ENCODE data around the gene MPP3.
A peak's percentile ranks its signal among the peaks of the same experiment; 100 is the strongest.

Gene MPP3

DNA sequence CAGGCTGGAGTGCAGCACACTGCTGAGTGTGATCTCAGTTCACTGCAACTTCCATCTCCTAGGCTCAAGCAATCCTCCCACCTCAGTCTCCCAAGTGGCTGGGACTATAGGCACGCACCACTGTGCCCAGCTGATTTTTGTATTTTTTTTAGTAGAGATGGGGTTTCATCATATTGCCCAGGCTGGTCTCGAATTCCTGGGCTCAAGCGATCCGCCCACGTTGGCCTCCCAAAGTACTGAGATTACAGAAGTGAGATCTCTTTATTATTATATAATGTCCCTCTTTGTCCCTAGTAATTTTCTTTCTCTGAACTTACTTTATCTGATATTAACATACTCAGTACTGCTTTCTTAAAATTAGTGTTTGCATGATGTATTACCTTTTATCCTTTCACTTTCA lies 44.4 kb downstream of the MPP3 start:
- in situ Hi-C loops (cut with HindIII; ENCODE audit: low pct_ligation_motif_present, low pct_unique_long_range_greater_than_20kb, low sequenced_read_pairs), result no loop called here
- DNase-seq, result no peak

DNA sequence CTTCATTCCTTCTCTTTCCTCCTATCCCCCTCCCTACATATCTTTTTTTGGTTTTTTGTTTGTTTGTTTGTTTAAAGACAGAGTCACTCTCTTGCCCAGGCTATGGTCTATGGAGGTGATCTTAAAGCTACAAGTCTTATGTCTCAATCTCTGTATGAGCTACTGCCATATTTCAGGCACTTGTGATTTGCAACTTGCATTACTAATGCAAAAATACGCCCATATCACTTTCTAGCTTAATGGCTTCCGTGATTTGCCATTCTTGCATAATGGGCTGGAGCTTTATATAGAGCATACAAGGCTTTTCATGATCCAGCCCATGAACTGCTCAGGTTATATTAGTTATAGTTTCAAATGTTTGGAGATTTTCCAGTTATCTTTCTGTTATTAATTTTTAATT lies 45.2 kb downstream of the MPP3 start:
- in situ Hi-C loops (cut with HindIII; ENCODE audit: low pct_ligation_motif_present, low pct_unique_long_range_greater_than_20kb, low sequenced_read_pairs), result no loop called here
- DNase-seq, result no peak

DNA sequence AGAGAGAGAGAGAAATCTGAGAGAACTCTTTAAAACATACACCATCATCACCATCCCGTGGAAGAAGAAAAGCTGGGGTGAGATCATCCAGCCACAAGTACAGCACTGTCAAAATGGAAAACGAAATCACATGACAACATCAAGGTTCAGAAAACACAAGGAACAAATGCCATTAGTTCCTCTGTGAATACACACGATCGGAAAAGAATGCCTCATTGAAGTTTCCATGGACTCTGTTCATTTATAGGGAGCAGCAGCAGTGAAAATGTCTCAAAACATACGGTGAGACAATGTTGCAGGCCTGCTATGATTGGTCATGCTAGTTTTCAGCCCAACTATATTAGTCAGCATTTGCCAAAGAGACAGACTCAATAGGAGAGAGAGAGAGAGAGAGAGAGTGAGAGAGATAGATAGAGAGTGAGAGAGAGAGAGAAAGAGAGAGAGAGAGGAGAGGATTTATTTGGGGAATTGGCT lies 48.3 kb downstream of the MPP3 start:
- DNase-seq, result no peak
- in situ Hi-C loops (cut with HindIII; ENCODE audit: low pct_ligation_motif_present, low pct_unique_long_range_greater_than_20kb, low sequenced_read_pairs), result no loop called here

DNA sequence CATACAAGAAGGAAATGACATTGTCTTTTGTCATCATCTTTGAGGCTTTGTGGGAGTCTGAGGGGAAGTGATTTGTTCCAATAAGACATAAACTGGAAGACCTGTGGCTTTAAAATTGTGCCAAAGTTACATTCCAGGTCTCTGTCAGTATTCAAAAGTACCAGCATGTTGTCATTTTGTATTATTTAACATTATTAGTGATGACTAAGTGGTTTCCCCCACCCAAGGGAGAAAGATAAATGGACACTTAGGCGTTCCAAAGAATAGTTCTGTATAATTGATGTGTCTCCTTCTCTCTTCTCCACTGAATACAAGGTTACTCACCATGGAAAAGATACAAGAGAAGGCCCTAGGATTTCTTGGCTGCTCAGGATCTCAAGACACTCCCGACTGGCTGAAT lies 48.9 kb downstream of the MPP3 start:
- in situ Hi-C loops (cut with HindIII; ENCODE audit: low pct_ligation_motif_present, low pct_unique_long_range_greater_than_20kb, low sequenced_read_pairs), result no loop called here
- DNase-seq, result no peak

DNA sequence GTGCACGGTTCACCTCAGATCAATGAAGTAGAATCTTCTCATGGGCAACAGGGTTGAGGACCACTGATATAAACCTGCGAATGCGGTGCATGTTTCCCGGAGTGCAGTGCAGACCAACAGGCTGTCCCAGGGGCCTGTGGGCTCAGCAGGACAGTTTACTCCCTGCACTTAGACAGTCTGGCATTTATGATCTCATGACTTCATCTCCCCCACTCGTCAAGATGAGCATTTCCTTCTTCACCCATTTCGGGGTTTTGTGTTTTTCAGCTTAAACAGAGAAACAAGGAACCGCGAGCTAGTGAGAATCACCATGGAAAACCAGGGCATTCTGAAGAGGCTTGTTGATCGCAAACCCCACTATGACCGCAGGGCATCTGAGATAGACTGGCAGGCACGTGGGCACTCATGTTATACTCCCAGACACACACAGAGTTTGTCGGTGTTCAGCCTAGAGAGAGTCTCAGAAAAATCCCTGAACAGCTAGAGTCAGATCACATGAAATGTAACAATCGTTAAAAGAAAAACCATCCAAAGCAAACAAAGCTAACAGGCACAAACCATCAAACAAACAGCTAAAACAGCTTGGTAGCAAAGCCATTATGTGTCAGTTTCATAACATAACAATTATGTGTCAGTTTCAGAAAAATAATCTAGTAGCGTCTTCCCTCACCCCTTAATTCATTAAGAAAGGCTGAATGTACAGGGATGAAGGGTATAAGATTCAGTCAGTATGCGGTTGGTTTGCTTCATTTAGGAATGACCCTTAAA lies 49.8 kb downstream of the MPP3 start:
- in situ Hi-C loops (cut with HindIII; ENCODE audit: low pct_ligation_motif_present, low pct_unique_long_range_greater_than_20kb, low sequenced_read_pairs), result no loop called here
- DNase-seq, result no peak

DNA sequence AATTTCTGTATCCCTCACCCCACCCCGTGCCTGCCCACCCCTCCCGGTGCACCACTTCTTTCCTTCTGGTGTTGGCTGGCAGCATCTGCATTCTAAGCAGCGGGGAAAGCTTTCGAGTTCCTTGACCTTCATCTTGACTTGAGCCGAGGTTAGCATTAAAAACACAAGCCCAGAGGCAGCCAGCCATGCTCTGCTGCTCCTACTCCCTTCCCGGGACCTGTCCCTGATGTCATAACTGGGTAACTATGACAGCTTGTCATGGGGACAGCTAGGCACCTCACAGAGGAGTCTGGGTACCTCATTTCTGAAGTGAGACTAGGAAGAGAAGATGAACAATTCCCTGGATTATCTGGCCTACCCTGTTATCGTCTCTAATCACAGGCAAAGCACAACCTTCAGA lies 52.8 kb downstream of the MPP3 start, which contains the start of gene CFAP97D1:
Gene CFAP97D1, plus strand, starts transcription at position 301 of the 400 bp plus-strand sequence. Its CDS starts 28 bp downstream, at position 329.
- in situ Hi-C loops (cut with HindIII; ENCODE audit: low pct_ligation_motif_present, low pct_unique_long_range_greater_than_20kb, low sequenced_read_pairs), result no loop called here
- DNase-seq, result no peak

DNA sequence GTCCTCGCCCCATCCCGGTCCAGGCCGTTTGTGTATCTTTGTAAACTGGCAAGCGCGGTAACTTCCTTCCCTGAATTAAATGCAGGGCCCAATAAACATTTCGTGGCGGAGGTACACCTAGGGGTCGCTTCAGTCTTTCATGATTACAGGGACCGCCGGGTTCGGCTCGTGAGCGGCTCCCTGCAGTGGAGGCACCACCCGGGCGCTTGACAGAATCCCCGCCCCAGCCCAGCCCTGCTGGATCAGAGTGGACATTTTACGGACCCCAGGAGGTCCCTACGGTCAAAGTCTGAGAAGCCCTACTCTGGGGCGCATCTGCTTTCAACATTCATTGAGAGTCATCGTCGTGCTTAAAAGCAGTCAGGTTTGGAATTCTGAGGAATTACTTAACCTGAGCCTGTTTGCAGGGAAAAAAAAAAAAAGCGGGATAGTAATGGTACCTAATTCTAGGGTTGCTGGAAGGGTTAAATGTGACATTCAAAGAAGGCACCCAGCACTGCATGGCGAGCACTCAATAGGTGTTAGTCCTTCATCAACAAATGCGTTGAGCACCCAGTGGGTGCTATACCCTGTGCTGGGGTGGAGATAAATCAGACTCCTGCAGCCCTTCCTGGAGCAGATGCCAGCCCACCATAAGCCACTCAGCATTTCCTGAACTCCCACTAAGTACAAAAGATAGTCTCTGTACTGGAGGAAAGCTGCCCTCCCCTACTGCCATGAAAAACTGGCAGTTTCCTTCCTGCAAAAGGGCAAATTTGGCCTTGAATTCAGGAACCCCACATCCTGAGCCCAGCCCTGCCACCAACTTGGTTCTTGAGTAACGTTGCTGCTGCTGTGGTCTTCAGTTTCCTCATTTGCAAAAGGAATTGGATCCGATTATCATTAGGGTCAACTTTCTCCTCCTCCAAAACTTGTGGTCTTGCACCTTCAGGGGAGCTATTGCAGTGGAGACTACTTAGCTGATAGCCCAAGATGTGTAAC lies 53.5 kb downstream of the MPP3 start:
- no peak for DNase-seq
- in situ Hi-C loops (cut with HindIII; ENCODE audit: low pct_ligation_motif_present, low pct_unique_long_range_greater_than_20kb, low sequenced_read_pairs), result no loop called here

DNA sequence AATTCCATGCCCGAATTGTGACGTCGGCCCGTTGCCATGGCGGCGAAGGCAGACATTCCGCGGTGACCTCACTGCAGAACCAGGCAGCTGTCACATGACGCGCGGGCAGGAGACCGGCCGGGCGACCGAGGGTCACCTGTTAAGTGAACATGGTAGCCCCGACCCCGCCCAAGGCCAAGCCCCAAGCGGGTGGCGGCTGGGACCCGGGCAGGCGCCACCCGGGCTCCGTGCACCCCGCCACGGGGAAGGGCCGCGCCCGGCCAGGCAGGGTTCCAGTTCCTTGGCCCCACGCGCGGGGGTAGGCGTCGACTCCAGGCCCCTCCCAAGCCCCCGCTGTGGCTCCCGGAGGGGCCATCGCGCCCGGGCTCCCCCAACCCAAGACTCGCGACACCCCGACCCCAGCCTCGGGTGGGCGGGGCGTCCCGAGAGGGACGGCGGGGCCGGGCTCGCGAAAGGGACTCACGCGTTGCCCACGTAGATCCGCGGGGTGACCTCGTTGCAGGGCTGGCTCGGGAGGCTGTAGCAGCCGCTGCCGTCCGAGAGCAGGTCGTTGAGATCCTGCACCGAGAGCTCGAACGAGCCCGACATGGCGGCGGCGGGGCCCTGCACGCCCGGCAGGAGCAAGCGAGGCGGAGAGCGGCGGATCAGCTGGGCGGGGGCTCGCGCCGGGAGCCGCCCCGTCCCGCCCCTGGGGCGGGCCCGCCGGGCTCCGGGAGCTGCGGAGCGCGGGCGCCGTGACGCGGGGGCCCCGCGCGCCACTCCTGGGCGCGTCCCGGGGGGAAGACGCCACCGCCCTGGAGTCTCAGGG lies 54.4 kb downstream of the MPP3 start, which contains the start of gene DUSP3:
Gene DUSP3, minus strand, starts transcription at position 641 of the 808 bp plus-strand sequence. Its CDS starts 53 bp downstream, at position 588.
- peak; percentile 94 for DNase-seq
- in situ Hi-C loops (cut with HindIII; ENCODE audit: low pct_ligation_motif_present, low pct_unique_long_range_greater_than_20kb, low sequenced_read_pairs), result no loop called here

DNA sequence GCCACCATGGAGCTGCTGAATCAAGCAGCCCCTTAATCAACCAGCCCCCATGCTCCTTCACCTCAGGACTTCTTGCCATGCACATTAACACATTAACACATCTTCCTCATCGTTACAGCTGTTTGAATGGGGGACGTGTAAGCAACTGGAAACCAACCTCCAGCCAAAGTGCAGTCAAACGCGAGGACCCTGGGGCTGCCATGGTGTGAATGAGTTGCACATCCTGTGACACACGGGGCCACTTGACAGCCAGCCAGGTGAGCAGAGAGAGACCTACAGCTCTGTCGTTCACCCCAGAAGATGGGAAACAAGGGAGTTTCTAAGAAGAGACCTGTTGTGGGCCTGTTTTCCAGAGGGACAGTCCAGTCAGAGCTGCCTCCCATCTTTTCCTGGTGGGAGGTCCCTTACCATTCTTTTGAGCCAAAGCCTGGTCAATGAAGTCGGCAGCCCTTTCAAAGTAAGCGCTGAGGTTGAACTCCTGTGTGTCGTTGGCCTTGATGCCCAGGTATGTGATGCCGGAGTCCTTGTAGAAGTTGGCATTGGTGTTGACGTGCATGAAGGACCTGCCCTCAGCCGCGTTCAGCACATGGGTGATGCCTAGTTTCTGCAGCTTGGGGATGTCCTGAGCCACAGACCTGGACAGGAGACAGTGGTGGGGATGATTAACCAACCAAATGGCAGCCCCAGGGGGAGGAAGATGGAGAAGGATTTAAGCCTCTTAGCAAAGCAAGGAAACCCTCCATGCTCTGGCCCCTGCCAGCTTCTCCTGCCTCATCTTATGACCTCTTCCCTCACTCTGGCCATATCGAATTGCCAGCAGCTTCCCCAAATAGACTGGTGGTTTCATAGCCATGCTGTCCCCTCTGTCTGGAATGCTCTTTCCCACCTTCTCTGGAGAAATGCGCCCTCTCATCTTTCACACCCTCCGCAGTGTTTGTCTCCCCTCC lies 58.4 kb downstream of the MPP3 start:
- no peak for DNase-seq
- in situ Hi-C loops (cut with HindIII; ENCODE audit: low pct_ligation_motif_present, low pct_unique_long_range_greater_than_20kb, low sequenced_read_pairs), result no loop called here

DNA sequence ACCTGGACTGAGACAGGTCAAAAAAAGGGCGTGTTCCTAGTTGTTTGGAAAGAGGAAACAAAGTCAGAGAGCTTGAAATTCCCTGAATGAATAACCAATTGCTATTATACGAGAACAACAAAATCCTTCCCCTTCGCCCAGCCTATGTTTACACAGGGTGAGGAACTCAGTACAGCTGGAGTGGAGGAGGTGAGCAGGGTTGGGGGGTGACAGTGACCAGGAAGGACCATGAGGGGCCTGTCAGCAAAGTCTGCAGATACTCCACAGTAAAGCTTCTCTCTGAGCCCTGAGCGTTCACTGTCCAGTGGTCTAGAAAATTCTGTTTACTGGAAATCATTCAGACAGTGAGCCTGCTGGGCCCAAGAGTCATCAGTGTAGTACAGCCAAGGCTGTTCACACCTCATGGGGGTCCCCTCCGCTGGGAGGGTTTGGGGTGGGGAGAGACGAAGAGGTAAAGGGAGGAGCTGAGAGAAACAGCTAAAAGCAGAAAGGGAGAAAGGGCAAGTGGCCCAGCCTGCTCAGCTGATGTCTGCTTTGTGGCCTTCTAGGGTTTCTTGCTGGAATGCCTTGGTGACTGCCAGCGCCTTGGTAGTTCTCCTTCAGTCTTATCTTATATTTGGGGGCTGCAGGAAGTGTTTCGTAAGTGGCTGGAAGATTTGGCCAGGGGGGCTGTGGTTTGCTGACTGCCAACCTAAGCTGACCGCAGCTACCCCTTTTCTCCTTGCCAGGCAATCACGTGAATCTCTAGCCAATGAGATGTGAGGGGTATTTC lies 59.9 kb downstream of the MPP3 start:
- in situ Hi-C loops (cut with HindIII; ENCODE audit: low pct_ligation_motif_present, low pct_unique_long_range_greater_than_20kb, low sequenced_read_pairs), result no loop called here
- DNase-seq, result no peak

DNA sequence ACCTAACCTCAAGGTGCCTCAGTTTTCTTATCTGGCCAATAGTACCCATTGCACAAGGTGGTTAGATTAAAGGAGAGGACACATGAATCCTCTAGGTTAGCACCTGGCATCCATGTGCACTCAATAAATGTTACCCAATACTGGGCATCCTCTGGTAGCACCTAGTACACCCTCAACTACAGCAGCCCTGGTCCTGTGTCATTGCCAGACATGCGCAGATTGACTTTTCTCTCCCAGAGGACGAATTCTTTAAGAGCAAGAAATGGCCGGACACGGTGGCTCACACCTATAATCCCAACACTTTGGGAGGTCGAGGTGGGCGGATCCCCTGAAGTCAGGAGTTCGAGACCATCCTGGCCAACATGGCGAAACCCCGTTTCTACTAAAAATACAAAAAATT lies 61.5 kb downstream of the MPP3 start:
- in situ Hi-C loops (cut with HindIII; ENCODE audit: low pct_ligation_motif_present, low pct_unique_long_range_greater_than_20kb, low sequenced_read_pairs), result no loop called here

DNA sequence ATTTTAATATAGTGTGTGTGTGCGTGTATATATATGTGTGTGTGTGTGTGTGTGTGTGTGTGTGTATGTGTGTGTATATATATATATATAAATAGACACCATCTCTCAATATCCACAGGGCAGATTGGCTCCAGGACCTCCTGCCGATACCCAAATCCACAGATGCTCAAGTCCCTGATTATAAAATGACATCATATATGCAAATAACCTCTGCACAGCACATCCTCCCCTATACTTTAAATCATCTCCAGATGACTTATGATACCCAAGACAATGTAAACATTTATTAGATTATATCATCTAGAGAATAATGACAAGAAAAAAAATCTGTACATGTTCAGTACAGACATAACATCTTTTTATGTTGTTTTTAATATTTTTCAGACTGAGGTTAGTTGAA lies 62.0 kb downstream of the MPP3 start:
- DNase-seq, result no peak
- in situ Hi-C loops (cut with HindIII; ENCODE audit: low pct_ligation_motif_present, low pct_unique_long_range_greater_than_20kb, low sequenced_read_pairs), result no loop called here

More for the DNA sequence above, 61.5 kb downstream of the MPP3 start:
- DNase-seq, result no peak

DNA sequence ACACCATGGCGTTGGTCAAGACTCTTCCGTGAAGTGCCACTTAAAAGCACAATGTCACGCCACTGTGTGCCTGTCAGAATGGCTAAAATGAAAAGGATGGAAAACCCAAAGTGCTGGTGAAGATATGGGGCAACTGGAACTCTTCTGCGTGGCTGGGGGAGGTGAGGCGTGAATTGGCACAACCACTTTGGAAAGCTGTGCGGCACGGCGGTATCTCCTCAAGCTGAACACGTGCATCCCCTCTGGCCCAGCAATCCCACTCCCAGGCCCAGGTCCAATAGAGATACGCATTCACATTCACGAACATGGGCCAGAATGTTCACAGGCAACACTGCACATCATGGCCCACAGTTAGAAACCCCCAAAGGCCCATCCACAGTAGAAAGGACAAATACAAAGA lies 63.1 kb downstream of the MPP3 start:
- DNase-seq, result no peak
- in situ Hi-C loops (cut with HindIII; ENCODE audit: low pct_ligation_motif_present, low pct_unique_long_range_greater_than_20kb, low sequenced_read_pairs), result no loop called here

DNA sequence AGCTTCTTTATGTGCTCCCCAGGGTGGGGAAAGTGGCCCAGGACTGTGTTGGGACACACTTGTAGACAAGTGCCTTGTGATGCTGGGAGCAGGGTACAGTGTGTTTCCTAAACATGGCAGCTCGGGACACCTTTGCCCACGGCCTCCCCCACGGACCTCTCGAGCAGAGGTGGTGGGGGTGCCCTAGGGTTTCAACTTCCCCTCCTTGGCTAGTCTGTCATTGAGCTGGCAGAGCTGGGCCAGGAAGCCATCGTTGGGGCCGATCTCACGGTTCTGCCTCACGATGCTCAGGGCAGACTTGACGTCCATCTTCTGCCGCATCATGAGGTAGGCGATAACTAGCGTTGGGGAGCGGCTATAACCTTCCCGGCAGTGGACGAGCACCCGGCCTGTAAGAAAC lies 63.5 kb downstream of the MPP3 start:
- no peak for DNase-seq
- in situ Hi-C loops (cut with HindIII; ENCODE audit: low pct_ligation_motif_present, low pct_unique_long_range_greater_than_20kb, low sequenced_read_pairs), result no loop called here

DNA sequence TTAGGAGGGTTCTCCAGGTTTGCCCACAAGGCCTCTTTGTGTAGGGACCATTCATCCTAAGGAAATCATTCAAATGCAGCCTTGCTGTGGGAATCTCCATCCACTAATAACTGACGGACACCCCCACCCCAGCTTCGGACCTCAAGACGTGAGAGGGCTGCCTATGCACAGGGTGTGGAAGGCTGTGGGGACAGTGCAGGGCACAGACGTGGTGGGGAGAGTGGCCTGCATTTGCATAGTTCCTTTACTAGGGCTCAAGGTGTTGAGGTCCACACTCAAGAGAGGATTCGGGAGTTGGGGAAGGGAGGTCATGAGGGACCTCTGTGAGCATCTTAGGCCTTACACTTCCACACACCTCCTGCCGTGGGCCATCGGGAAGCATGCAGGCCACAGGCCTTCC lies 64.0 kb downstream of the MPP3 start:
- in situ Hi-C loops (cut with HindIII; ENCODE audit: low pct_ligation_motif_present, low pct_unique_long_range_greater_than_20kb, low sequenced_read_pairs), result no loop called here
- no peak for DNase-seq

DNA sequence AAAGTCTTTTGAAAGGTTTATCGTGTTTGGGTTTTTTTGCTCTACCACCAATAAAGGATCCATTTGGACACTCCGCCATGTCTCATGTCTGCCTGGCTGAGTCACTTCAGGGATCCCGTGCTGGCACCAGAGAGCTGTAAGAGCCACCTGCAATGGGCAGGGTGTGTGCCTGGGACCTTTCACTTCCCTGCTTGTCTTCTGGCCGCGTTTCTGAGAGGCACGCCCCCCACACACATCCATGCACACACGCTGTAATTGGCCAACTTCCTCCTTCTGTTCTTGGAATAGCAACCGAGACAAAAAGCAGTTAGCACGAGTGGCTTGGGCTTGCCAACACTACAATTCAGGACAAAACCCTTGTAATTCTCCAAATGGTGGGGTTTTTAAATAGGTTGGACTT lies 64.6 kb downstream of the MPP3 start:
- DNase-seq, result no peak
- in situ Hi-C loops (cut with HindIII; ENCODE audit: low pct_ligation_motif_present, low pct_unique_long_range_greater_than_20kb, low sequenced_read_pairs), result no loop called here

DNA sequence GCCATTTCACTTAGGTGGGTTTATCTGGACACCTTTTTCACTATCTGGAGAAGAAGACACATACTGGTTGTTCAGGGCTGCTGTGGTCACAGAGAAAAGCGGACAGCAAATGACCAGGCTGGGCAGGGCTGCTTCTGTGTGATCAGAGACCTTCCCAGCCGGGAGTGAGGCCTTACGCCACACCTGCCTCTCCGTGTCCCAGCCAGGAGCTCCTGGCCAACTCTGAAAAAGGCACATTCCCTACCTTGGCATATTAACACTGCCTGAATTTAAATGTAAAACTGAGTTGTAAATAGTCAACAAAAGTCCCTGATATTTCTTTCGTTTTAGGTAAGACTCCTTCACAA lies 65.3 kb downstream of the MPP3 start:
- DNase-seq, result no peak
- in situ Hi-C loops (cut with HindIII; ENCODE audit: low pct_ligation_motif_present, low pct_unique_long_range_greater_than_20kb, low sequenced_read_pairs), result no loop called here
